Liver (tissue), 9 donors: ENCODE measurements around the gene ITGB1. TPM values are rescaled to one million over a fixed set of nuclear protein-coding genes. Genes with fewer than 3 reads are reported as not detected.
A peak's percentile ranks its signal among the peaks of the same experiment; 100 is the strongest.

Experiments
- DNase-seq: peaks from one replicate; pipeline ENCODE4 v3.0.0-alpha.2; 2017; ENCODE audit warnings: low spot score
- H3K27ac ChIP-seq, 2 donors: one replicate each; pipeline ENCODE4 v1.7.0; 2013; ENCODE audit warnings: inconsistent platforms in 2 of 2, low read length in 2 of 2, control low read depth in 1 of 2, low read depth in 1 of 2, mild to moderate bottlenecking in 1 of 2
- H3K27me3 ChIP-seq, 4 donors: one replicate each; pipeline versions ENCODE4 v1.6.1 to v1.7.0; 2013; ENCODE audit warnings: low read length in 3 of 4, inconsistent platforms in 1 of 4, mild to moderate bottlenecking in 1 of 4, moderate library complexity in 1 of 4; ENCODE audit not compliant: control insufficient read depth in 4 of 4, insufficient read depth in 4 of 4
- H3K36me3 ChIP-seq, 4 donors: one replicate each; pipeline versions ENCODE4 v1.6.1 to v1.7.0; 2013; ENCODE audit warnings: low read length in 3 of 4, mild to moderate bottlenecking in 3 of 4, low read depth in 1 of 4, moderate library complexity in 1 of 4; ENCODE audit not compliant: control insufficient read depth in 4 of 4, insufficient read depth in 3 of 4
- H3K4me1 ChIP-seq, 4 donors: one replicate each; pipeline versions ENCODE4 v1.6.1 to v1.7.0; 2013; ENCODE audit warnings: low read length in 3 of 4, mild to moderate bottlenecking in 3 of 4, moderate library complexity in 1 of 4; ENCODE audit not compliant: control insufficient read depth in 4 of 4, insufficient read depth in 4 of 4
- H3K4me3 ChIP-seq, 3 donors: one replicate each; pipeline versions ENCODE4 v1.6.1 to v1.7.0; 2013; ENCODE audit warnings: low read length in 3 of 3, control low read depth in 1 of 3, low read depth in 1 of 3, mild to moderate bottlenecking in 1 of 3
- H3K9ac ChIP-seq, 2 donors: one replicate each; pipeline ENCODE4 v1.7.0; 2013; ENCODE audit warnings: low read length in 2 of 2, mild to moderate bottlenecking in 2 of 2, moderate library complexity in 2 of 2, control low read depth in 1 of 2, low read depth in 1 of 2
- H3K9me3 ChIP-seq, 4 donors: one replicate each; pipeline versions ENCODE4 v1.6.1 to v1.7.0; 2013; ENCODE audit warnings: low read length in 3 of 4; ENCODE audit not compliant: control insufficient read depth in 4 of 4
- ATF3 ChIP-seq: IDR thresholded peaks from 2 replicates; pipeline ENCODE4 v1.6.1; 2016; ENCODE audit warnings: antibody characterized with exemption
- CTCF ChIP-seq: fragments of 150-350 bp; IDR thresholded peaks from 2 replicates; pipeline ENCODE4 v1.5.1; 2017; ENCODE audit warnings: improper control_type of control experiment, low read depth, low read length; ENCODE audit not compliant: missing input control
- EGR1 ChIP-seq, 2 donors: IDR thresholded peaks; 2 replicates each; pipeline ENCODE4 v1.6.1; 2016 to 2018; ENCODE audit warnings: antibody characterized with exemption in 2 of 2, low read depth in 2 of 2
- FOXA1 ChIP-seq: IDR thresholded peaks from 2 replicates; pipeline ENCODE4 v1.6.1; 2016; ENCODE audit warnings: antibody characterized with exemption
- FOXA2 ChIP-seq: IDR thresholded peaks from 2 replicates; pipeline ENCODE4 v1.6.1; 2016; ENCODE audit warnings: antibody characterized with exemption
- GABPA ChIP-seq, 2 donors: IDR thresholded peaks in 1 of 2; conservative IDR thresholded peaks in 1 of 2; 2 replicates each; pipeline ENCODE4 v1.6.1; 2016; ENCODE audit warnings: antibody characterized with exemption in 2 of 2, mild to moderate bottlenecking in 1 of 2, moderate library complexity in 1 of 2
- HNF4A ChIP-seq, 2 donors: conservative IDR thresholded peaks; 2 replicates each; pipeline ENCODE4 v1.6.1; 2016; ENCODE audit warnings: antibody characterized with exemption in 2 of 2, mild to moderate bottlenecking in 2 of 2
- HNF4G ChIP-seq: IDR thresholded peaks from 2 replicates; pipeline ENCODE4 v1.6.1; 2016; ENCODE audit warnings: antibody characterized with exemption
- JUND ChIP-seq, 2 donors: IDR thresholded peaks; 2 replicates each; pipeline ENCODE4 v1.6.1; 2016; ENCODE audit warnings: antibody characterized with exemption in 2 of 2
- MAX ChIP-seq: IDR thresholded peaks from 2 replicates; pipeline ENCODE4 v1.6.1; 2016; ENCODE audit warnings: antibody characterized with exemption
- NR2F2 ChIP-seq: IDR thresholded peaks from 2 replicates; pipeline ENCODE4 v1.6.1; 2016; ENCODE audit warnings: antibody characterized with exemption
- RAD21 ChIP-seq, 2 donors: IDR thresholded peaks; 2 replicates each; pipeline ENCODE4 v1.6.1; 2016; ENCODE audit warnings: antibody characterized with exemption in 2 of 2, mild to moderate bottlenecking in 2 of 2
- REST ChIP-seq: IDR thresholded peaks from 2 replicates; pipeline ENCODE4 v1.6.1; 2016; ENCODE audit warnings: antibody characterized with exemption, mild to moderate bottlenecking
- RXRA ChIP-seq, 2 donors: IDR thresholded peaks; 2 replicates each; pipeline ENCODE4 v1.6.1; 2017 to 2018; ENCODE audit warnings: antibody characterized with exemption in 2 of 2, mild to moderate bottlenecking in 1 of 2
- SP1 ChIP-seq: IDR thresholded peaks from 2 replicates; pipeline ENCODE4 v1.6.1; 2018; ENCODE audit warnings: antibody characterized with exemption, mild to moderate bottlenecking
- TAF1 ChIP-seq: conservative IDR thresholded peaks from 2 replicates; pipeline ENCODE4 v1.6.1; 2016; ENCODE audit warnings: antibody characterized with exemption, mild to moderate bottlenecking
- YY1 ChIP-seq: IDR thresholded peaks from 2 replicates; pipeline ENCODE4 v1.6.1; 2016; ENCODE audit warnings: antibody characterized with exemption, mild to moderate bottlenecking
- ZBTB33 ChIP-seq: IDR thresholded peaks from 2 replicates; pipeline ENCODE4 v1.6.1; 2016; ENCODE audit warnings: antibody characterized with exemption
- WGBS: extraction: QIAGEN DNeasy Blood & Tissue Kit; methylation state at CpG from one replicate; pipeline ENCODE4 v1.1.7; 2013; 5-methylcytosine and 5-hydroxymethylcytosine counted together
- polyA plus RNA-seq, 2 donors: library from polyadenylated mRNA; stranded (reverse) in 1 of 2; unstranded in 1 of 2; fragments of 200-250 nt in 1 of 2; fragments of >200 nt in 1 of 2; fragmentation: Nextera tagmentation in 1 of 2; extraction: Ambion mirVana in 1 of 2; gene quantifications; one replicate each; pipeline versions ENCODE4 v1.2.1 to v1.2.3, GENCODE V29; 2013 to 2015
- total RNA-seq, 2 donors: library from RNA; depleted of rRNA; stranded (reverse); fragments of >200 nt; gene quantifications; one replicate each; pipeline ENCODE4 v1.2.3, GENCODE V29; 2014
- donor health status: healthy.
- donor health status: healthy.
- donor health status: healthy.
- donor health status: healthy.
- donor health status: healthy.

ITGB1 gene
- total and polyA plus RNA-seq, 4 donors: 109 to 308 (median 221) TPM

- no peaks in the 10 kb centered on the region for H3K9me3 ChIP-seq
- peak overlapping the region in 2 of 3 donors; percentile 6 to 95 for H3K4me3 ChIP-seq
- no peaks in the 10 kb centered on the region for H3K27me3 ChIP-seq
- no peak for DNase-seq
- peak overlapping the region; percentile 48 to 83 for H3K9ac ChIP-seq
- 37% methylated on average over 8 of the region's 8 CpGs for WGBS
- peaks cover 10 to 63% (median 37%) of the 10 kb centered on the region in 4 donors for H3K4me1 ChIP-seq
- peak overlapping the region; percentile 44 to 55 for H3K27ac ChIP-seq
- TF ChIP-seq REST (no peak), FOXA1 (no peak), SP1 (no peak), FOXA2 (no peak), YY1 (no peak), EGR1 (IDR thresholded peaks at IDR 0.05; ENCODE audit: low read depth in 2 of 2) (no peak), NR2F2 (no peak), MAX (no peak), HNF4G (no peak), GABPA (IDR thresholded peaks at IDR 0.05 in 1 of 2, conservative IDR thresholded peaks at IDR 0.05 in 1 of 2) (no peak), HNF4A (conservative IDR thresholded peaks at IDR 0.05) (no peak), RXRA (IDR thresholded peaks at IDR 0.05) (no peak), ATF3 (no peak), RAD21 (IDR thresholded peaks at IDR 0.05) (no peak), ZBTB33 (no peak), CTCF (no peak), JUND (IDR thresholded peaks at IDR 0.05) (no peak), TAF1 (no peak)
- no peaks in the 10 kb centered on the region for H3K36me3 ChIP-seq
Measured at GRCh38 chr10:32954545-32955298, 3.3 kb downstream of the ITGB1 start.
